ENCODE results near the gene B3GNT2. TPM values are rescaled to one million over a fixed set of nuclear protein-coding genes. Genes with fewer than 3 reads are reported as not detected.
"Not testable (repeated sequence)": the region's sequence is repeated elsewhere in the genome, so short reads cannot be mapped to it uniquely, and the experiment has no call there.

B3GNT2 gene
- total and polyA plus RNA-seq, 7 donors = 12.3 to 25.8 (median 19.3) TPM

- no peaks in the 10 kb centered on the region for H3K36me3 ChIP-seq
- no peaks in the 10 kb centered on the region for H3K4me1 ChIP-seq
- no peak overlapping the region for H3K4me3 ChIP-seq
- DNase-seq = no peak
- H3K27ac ChIP-seq = no peak overlapping the region
- 92 to 93% methylated on average over 9 of the region's 9 CpGs for WGBS, 2 donors
- no peaks in the 10 kb centered on the region for H3K9me3 ChIP-seq
- TF ChIP-seq CTCF (IDR thresholded peaks at IDR 0.05) (no peak), POLR2AphosphoS5 (IDR thresholded peaks at IDR 0.05) (no peak), POLR2A (IDR thresholded peaks at IDR 0.05) (no peak), EP300 (IDR thresholded peaks at IDR 0.05) (no peak)
- no peaks in the 10 kb centered on the region for H3K27me3 ChIP-seq
- intact Hi-C loops (cut with DNase I) = no loop called here
These were observed 37.3 kb upstream of the B3GNT2 start for GRCh38 chr2:62158444-62159121.

GRCh38 chr2:62160691-62161090, 35.2 kb upstream of the B3GNT2 start:
- H3K4me3 ChIP-seq = not testable (repeated sequence)

GRCh38 chr2:62163106-62163831, 32.6 kb upstream of the B3GNT2 start:
- DNase-seq = no peak
- 86 to 93% methylated on average over 3 of the region's 3 CpGs for WGBS, 2 donors
- no peak overlapping the region for H3K4me3 ChIP-seq

More at GRCh38 chr2:62160691-62161090, 35.2 kb upstream of the B3GNT2 start:
- H3K27me3 ChIP-seq; DNase-seq; H3K36me3 ChIP-seq; intact Hi-C loops (cut with DNase I); H3K4me1 ChIP-seq; H3K27ac ChIP-seq; H3K9me3 ChIP-seq: not testable (repeated sequence)
- WGBS, 2 donors = 97% methylated on average over 9 of the region's 9 CpGs

DNA sequence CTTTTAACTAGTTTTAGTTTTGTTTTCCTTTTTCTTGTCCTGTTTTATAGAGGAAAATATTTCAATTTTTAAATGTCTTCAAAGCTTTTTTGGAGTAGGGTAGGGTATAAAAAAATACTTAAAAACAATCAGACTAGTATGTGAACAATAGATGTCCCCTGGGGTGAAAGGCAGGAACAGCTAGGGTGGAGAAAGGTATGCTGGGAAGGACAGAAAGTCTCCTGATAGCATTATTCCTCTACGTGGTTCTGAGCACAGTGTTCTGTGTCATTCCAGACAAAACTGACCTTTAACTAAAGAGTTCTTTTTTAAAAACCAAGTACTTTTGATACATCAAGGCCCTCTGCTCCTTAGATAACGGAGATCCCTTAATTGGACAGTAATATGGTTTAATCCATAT, 32.1 kb upstream of the B3GNT2 start:
- TF ChIP-seq POLR2AphosphoS5 (IDR thresholded peaks at IDR 0.05) (no peak), EP300 (IDR thresholded peaks at IDR 0.05) (no peak), POLR2A (IDR thresholded peaks at IDR 0.05) (no peak), CTCF (IDR thresholded peaks at IDR 0.05) (no peak)
- no peaks in the 10 kb centered on the region for H3K36me3 ChIP-seq
- H3K9me3 ChIP-seq = no peaks in the 10 kb centered on the region
- DNase-seq = no peak
- H3K27me3 ChIP-seq = no peaks in the 10 kb centered on the region
- H3K4me1 ChIP-seq = no peaks in the 10 kb centered on the region
- intact Hi-C loops (cut with DNase I) = no loop called here
- 72 to 80% methylated on average over 2 of the region's 2 CpGs for WGBS, 2 donors
- H3K27ac ChIP-seq = no peak overlapping the region
- H3K4me3 ChIP-seq = no peak overlapping the region

More at GRCh38 chr2:62163106-62163831, 32.6 kb upstream of the B3GNT2 start:
- Histone ChIP-seq H3K27me3 (no peaks in the 10 kb centered on the region), H3K36me3 (no peaks in the 10 kb centered on the region), H3K4me1 (no peaks in the 10 kb centered on the region), H3K27ac (no peak overlapping the region), H3K9me3 (no peaks in the 10 kb centered on the region)
- TF ChIP-seq CTCF (IDR thresholded peaks at IDR 0.05) (no peak), POLR2AphosphoS5 (IDR thresholded peaks at IDR 0.05) (no peak), EP300 (IDR thresholded peaks at IDR 0.05) (no peak), POLR2A (IDR thresholded peaks at IDR 0.05) (no peak)
- intact Hi-C loops (cut with DNase I) = no loop called here

- no peak overlapping the region for H3K4me3 ChIP-seq
- H3K27me3 ChIP-seq = no peaks in the 10 kb centered on the region
- no peaks in the 10 kb centered on the region for H3K36me3 ChIP-seq
- no peak for TF ChIP-seq POLR2A (IDR thresholded peaks at IDR 0.05)
- TF ChIP-seq POLR2AphosphoS5 (IDR thresholded peaks at IDR 0.05) = no peak
- no peak for TF ChIP-seq EP300 (IDR thresholded peaks at IDR 0.05)
- no peak for TF ChIP-seq CTCF (IDR thresholded peaks at IDR 0.05)
- H3K4me1 ChIP-seq = peaks cover 0 to 11% (median 7%) of the 10 kb centered on the region in 4 donors
- WGBS, 2 donors = 88 to 91% methylated on average over 4 of the region's 4 CpGs
- no peak for DNase-seq
- H3K27ac ChIP-seq = no peak overlapping the region
- H3K9me3 ChIP-seq = no peaks in the 10 kb centered on the region
- intact Hi-C loops (cut with DNase I) = no loop called here
These were observed 20.2 kb upstream of the B3GNT2 start for GRCh38 chr2:62175728-62176127.
